MV-4-11 (cell line): ENCODE measurements around the gene CR2.
"Not testable (repeated sequence)": the region's sequence is repeated elsewhere in the genome, so short reads cannot be mapped to it uniquely, and the experiment has no call there.

Source experiments
- DNase-seq: peaks from one replicate; lab custom pipeline; 2025; lab: John Stamatoyannopoulos, UW

Gene CR2

DNA sequence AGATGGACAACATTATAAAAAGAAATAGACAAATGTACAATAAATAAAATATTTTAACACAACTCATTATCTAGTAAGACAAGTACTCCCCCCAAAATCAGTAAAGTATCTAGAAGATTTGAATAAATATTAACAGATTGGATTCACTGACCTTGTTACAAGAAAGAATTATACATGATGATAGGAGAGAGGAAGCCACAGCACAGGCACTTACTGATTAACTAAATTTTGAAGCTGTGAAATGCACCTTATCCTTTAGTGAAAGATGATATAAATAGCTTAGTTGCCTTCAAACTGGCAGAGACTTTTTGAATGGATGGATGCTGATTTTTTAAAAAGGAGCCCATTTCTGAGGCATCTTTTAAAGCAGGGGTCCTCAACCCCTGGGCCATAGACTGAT is 50.3 kb downstream of the CR2 start:
- DNase-seq = no peak

DNA sequence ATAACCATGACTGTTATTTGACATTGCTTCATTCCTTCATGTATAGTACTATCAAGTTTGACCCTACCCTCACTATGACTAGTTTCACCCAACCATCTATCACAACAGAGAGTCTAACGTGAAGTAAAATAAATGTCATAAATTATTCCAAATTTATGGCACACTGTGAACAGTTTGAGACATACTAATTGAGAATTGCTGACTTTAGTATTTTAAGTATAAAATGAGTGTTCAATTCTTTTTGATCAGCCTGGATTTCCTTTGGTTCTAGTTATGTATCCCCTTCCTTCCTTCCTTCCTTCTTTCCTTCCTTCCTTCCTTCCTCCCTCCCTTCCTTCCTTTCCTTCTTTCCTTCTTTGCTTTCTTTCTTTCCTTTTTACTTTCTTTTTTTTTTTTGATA is 56.3 kb downstream of the CR2 start:
- no peak for DNase-seq

DNA sequence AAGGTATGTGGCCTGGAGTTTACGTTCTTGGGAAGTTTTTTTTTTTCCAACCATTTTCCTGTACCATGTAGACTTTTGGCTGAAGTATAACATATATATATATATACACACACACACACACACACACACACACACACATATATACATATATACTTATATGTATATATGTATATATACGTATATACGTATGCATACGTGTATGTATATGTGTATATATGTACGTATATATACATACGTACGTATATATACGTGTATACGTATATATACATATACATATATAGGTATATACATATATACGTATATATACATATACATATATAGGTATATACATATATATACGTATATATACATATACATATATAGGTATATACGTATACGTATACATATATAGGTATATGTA is 60.8 kb downstream of the CR2 start:
- DNase-seq = no peak

DNA sequence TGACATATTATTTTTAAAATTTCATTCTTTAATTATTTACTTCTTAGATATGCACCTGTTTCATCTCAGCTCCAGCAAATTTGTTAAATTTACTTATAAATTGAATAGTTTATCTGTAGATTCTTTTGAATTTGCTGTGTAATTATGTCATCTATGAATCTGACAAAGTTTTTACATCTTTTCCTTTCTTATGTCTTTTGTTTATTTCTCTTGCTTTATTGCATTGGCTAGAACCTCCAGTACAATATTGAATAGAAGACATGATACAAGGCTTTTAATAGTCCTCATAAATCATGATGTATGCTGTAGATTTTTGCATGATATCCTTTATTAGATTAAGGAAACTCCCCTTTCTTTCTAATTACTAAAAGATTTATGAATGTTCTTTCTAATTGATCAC is 62.6 kb downstream of the CR2 start:
- no peak for DNase-seq

DNA sequence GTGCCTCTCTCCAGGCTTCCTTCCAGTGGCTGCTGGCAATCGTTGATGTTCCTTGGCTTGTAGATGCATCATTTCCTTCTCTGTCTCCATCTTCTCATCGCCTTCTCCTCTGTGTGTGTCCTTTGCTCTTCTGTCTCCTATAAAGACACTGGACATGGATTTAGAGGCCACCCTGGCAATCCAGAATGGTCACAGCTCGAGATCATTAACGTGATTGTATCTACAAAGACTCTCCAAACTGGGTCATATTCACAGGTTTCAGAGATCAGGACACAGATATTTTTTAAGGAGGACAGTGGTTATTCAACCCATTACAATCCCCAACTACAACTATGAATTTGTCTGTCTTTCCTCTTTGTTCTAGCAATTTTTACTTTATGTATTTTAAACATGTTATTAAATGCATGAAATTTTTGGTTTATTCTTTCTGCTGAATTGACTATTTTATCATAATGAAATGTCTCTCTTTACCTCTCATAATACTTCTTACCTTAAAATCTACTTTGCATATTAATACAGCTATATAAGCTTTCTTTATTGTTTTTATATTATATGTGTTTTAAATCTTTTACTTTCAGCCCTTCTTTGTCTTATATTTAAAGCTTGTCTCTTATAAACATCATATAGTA is 64.6 kb downstream of the CR2 start:
- DNase-seq = no peak

DNA sequence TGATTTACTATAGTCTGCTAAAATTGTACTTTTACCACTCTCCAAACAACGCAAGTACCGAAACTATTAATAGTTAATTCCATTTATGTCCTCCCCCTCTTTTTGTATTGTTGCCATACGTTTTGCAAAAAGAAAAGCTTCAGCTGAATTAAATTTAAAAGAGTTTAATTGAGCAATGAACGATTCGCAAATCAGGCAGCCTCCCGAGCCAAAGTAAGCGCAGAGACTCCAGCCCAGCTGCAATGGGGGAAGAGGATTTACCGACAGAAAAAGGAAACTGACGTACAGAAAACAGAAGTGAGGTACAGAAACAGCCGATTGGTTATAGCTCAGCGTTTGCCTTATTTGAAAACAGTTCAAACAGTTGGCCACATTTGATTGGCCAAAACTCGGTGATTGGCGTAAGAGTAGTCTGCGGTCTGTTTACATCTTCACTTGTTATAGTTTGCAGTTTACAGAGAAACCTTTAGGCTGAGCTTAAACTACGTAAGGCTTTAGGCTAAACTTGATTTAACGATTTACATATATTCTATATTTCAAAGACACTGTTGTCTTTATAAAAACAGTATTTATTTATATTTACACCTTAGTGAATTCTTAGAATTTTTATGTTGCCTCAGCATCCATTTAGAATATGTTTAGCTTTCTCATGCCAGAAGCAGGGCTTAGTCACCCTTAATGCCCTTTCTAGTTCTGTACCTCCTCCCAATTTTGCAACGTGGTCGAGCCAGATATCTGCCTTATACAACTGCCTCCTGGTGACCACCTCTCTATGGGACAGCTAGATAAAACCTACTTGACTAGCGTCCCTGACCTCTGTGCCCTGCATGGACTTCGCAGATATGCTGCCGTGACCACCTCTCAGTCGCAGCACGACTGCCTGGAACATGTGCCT is 65.6 kb downstream of the CR2 start:
- peak; percentile 1 for DNase-seq

DNA sequence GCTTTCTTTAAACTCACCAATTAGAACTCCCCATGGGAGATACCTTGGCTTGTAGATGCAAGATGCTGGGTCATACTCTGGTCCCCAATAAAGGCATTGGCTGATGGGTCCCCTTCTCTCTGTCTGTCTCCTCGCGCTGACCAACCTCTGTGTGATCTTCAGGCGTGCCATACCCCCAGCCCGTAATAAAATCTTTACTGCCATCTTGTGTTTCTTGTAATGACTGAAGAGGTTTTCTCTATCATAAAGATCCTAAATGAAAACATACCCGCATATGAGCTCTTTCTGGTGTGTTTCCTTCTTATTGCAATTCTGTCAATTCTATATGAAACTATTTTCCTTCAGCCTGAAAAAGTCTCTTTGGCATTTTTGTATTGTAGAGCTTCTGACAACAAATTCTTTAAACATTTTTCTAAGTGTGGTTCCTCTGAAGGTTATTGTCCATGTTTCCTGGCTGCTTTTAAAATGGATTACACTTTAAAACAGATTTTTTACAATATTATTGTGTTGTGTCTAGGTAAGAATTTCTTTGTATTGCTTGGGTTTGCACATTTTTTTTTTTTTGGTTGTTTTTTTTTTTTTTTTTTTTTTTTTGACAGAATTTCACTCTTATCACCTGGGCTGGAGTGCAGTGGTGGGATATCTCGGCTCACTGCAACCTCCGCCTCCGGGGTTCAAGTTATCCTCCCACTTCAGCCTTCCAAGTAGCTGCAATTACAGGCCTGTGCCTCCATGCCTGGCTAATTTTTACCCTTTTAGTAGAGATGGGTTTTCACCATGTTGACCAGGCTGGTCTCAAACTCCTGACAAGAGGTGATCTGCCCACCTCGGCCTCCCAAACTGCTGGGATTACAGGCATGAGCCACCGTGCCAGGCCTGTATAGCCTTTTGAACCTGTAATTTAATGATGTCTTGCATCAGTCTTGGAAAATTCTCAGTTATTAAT is 66.5 kb downstream of the CR2 start:
- not testable (repeated sequence) for DNase-seq

DNA sequence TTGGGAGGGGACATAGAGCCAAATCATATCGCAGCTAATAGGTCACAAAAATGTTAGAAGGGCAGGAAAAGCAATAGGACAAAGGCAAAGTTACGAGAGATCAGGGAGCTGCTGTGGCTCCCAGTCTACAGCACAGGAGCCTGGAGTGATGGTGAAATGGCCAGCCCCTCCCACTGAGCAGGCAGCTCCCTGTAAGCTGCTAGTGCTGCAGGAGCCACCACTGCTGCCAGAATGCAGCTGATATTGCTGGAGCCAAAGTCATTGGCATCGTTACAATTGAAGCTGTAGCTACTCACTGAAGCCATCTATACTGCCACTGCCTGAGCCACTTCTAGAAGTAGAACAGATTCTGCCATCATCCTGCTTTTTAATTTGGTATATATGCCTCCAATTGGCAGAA is 71.1 kb downstream of the CR2 start:
- DNase-seq = not testable (repeated sequence)

DNA sequence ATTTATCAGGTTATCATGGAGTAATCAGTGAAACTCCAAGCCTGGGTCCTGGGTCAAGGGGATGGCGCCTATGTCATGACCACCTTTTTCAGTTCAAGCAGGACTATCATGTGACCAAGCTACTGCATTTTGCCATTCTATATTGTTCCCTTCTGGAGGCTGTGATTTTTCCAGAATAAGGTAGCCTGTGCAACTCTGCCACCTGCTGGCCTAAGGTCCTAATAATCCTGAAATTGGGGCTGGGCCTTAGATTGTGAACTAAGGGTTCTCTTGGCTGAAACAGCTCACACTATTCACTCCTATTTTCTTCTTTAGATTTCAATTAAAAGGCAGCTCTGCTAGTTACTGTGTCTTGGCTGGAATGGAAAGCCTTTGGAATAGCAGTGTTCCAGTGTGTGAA is 74.3 kb downstream of the CR2 start:
- not testable (repeated sequence) for DNase-seq

DNA sequence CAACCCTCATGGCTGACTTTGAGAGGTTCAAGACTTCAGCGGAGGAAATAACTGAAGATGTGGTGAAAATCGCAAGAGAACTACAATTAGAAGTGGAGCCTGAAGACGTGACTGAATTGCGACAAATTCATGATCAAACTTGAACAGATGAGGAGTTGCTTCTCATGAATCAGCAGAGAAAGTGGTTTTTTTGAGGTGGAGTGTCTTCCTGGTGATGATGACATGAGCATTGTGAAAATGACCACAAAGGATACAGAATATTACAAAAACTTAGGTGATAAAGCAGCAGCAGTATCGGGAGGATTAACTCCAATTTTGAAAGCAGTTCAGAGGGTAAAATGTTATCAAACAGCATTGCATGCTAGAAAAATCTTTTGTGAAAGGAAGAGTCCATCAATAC is 82.1 kb downstream of the CR2 start:
- not testable (repeated sequence) for DNase-seq
